Ammon's horn (tissue), 1 donor: Measurements from ENCODE around the gene OR4C15.

Source experiments
- DNase-seq: peaks from one replicate; pipeline ENCODE4 v3.0.0-alpha.2; 2016; ENCODE audit warnings: low spot score

OR4C15 gene

GRCh38 chr11:55554169-55554568, at the start of gene OR4C15:
TSS of gene OR4C15 (plus strand) at chr11:55554469. CDS start at chr11:55554469, 0 bp downstream.
- DNase-seq = no peak

GRCh38 chr11:55571828-55572227, 17.6 kb downstream of the OR4C15 start, which contains the start of gene OR4C16:
TSS of gene OR4C16 (plus strand) at chr11:55572128. CDS start at chr11:55572128, 0 bp downstream.
- DNase-seq = no peak

GRCh38 chr11:55572548-55572947, 18.3 kb downstream of the OR4C15 start:
- no peak for DNase-seq
